HepG2 (cell line): Measurements from ENCODE around the gene LURAP1L. TPM values are rescaled to one million over a fixed set of nuclear protein-coding genes. Genes with fewer than 3 reads are reported as not detected.

Source experiments
- ATAC-seq: fragments of 200-7000 bp; cut with Tn5 transposase; 3 replicates; pipeline ENCODE4 v1.9.1; 2020; ENCODE audit warnings: mild to moderate bottlenecking, moderate library complexity
- BruUV-seq: library from RNA; stranded (reverse); fragments of 400-500 nt; replicated peaks from 2 replicates; lab custom pipeline; 2021; lab: Mats Ljungman, UMichigan
- CTCF ChIA-PET: fragments of 300-600 bp; formaldehyde crosslinking; extraction: SDS; loops from one replicate; lab custom pipeline; 2021; ENCODE audit warnings: low total read pairs, inconsistent platforms, low intra/inter-chr PET ratio; lab: Yijun Ruan, JAX
- POLR2A ChIA-PET: fragments of 350-600 bp; sonication (Branson Sonifier 250); formaldehyde crosslinking; loops from one replicate; lab custom pipeline; 2020; ENCODE audit warnings: antibody characterized with exemption, inconsistent platforms; lab: Yijun Ruan, JAX
- DNase-seq: peaks from one replicate; pipeline ENCODE4 v3.0.0-alpha.2; 2015; ENCODE audit warnings: low spot score
- FAIRE-seq: peaks from 3 replicates; lab custom pipeline; 2011; peaks lifted over from hg19 to GRCh38; lab: Jason Lieb, UNC
- H2AFZ ChIP-seq: one replicate; pipeline ENCODE4 v1.6.1; 2011; ENCODE audit warnings: low read length, inconsistent platforms
- H3K27ac ChIP-seq: fragments of 300-600 bp; 3 replicates; pipeline ENCODE4 v1.8.0; 2011; ENCODE audit warnings: mixed run types, mild to moderate bottlenecking, mixed read lengths, low read length, inconsistent platforms; ENCODE audit not compliant: insufficient read depth; ENCODE audit errors: extremely low read length
- H3K27me3 ChIP-seq, 2 experiments: fragments of 200-600 bp in 1 of 2; 2 replicates in 1 of 2; 3 replicates in 1 of 2; pipeline versions ENCODE4 v1.6.0 to v1.8.0; 2011; ENCODE audit warnings: low read length in 2 of 2, mild to moderate bottlenecking in 2 of 2, moderate library complexity in 2 of 2, inconsistent platforms in 1 of 2; ENCODE audit not compliant: insufficient read depth in 2 of 2, control insufficient read depth in 1 of 2
- H3K36me3 ChIP-seq, 2 experiments: fragments of 200-600 bp in 1 of 2; replicated peaks in 1 of 2; 2 replicates in 1 of 2; 3 replicates in 1 of 2; pipeline versions ENCODE4 v1.5.1 to v1.8.0; 2011; ENCODE audit warnings: low read length in 2 of 2, inconsistent platforms in 1 of 2; ENCODE audit not compliant: insufficient read depth in 2 of 2, control insufficient read depth in 1 of 2
- H3K4me1 ChIP-seq: 2 replicates; pipeline ENCODE4 v1.5.1; 2012; ENCODE audit warnings: low read length, inconsistent platforms; ENCODE audit not compliant: insufficient read depth
- H3K4me2 ChIP-seq: 2 replicates; pipeline ENCODE4 v1.6.0; 2011; ENCODE audit warnings: low read depth, low read length, inconsistent platforms
- H3K4me3 ChIP-seq, 3 experiments: fragments of 200-600 bp in 1 of 3; sonication (generic), shearing (Covaris generic) in 1 of 3; replicated peaks in 1 of 3; 2 replicates each; pipeline ENCODE4 v1.5.1; 2011 to 2016; ENCODE audit warnings: low read length in 3 of 3, inconsistent platforms in 2 of 3, low read depth in 2 of 3, mild to moderate bottlenecking in 2 of 3, control low read depth in 1 of 3, mixed read lengths in 1 of 3; ENCODE audit not compliant: insufficient read depth in 1 of 3
- H3K79me2 ChIP-seq: one replicate; pipeline ENCODE4 v1.6.1; 2011; ENCODE audit warnings: low read length, inconsistent platforms; ENCODE audit not compliant: insufficient read depth
- H3K9ac ChIP-seq: 2 replicates; pipeline ENCODE4 v1.6.0; 2011; ENCODE audit warnings: mild to moderate bottlenecking, low read depth, low read length, inconsistent platforms; ENCODE audit not compliant: insufficient read depth
- H3K9me3 ChIP-seq: 2 replicates; pipeline ENCODE4 v1.5.1; 2012; ENCODE audit warnings: mild to moderate bottlenecking, low read length
- H4K20me1 ChIP-seq: 2 replicates; pipeline ENCODE4 v1.6.0; 2011; ENCODE audit warnings: inconsistent platforms, mild to moderate bottlenecking, low read length, moderate library complexity; ENCODE audit not compliant: insufficient read depth
- FOXM1 ChIP-seq: sonication (generic); formaldehyde crosslinking; IDR thresholded peaks from 2 replicates; pipeline ENCODE4 v1.5.0; 2020; ENCODE audit warnings: missing genetic modification reagents
- HNRNPLL ChIP-seq: fragments of 200-400 bp; formaldehyde crosslinking; IDR thresholded peaks from 2 replicates; pipeline ENCODE4 v1.6.1; 2017; ENCODE audit warnings: mild to moderate bottlenecking, low read depth, low read length; ENCODE audit not compliant: poor library complexity, severe bottlenecking
- ISX ChIP-seq: sonication (generic); formaldehyde crosslinking; conservative IDR thresholded peaks from 2 replicates; pipeline ENCODE4 v1.5.0; 2020; ENCODE audit warnings: missing genetic modification reagents
- JUNB ChIP-seq: sonication (generic); formaldehyde crosslinking; IDR thresholded peaks from 2 replicates; pipeline ENCODE4 v1.8.0; 2022; ENCODE audit warnings: missing genetic modification reagents, mild to moderate bottlenecking, borderline replicate concordance
- KDM1A ChIP-seq: IDR thresholded peaks from 2 replicates; pipeline ENCODE4 v1.6.1; 2016; ENCODE audit warnings: missing compliant biosample characterization
- KLF11 ChIP-seq: IDR thresholded peaks from 2 replicates; pipeline ENCODE4 v1.6.1; 2016; ENCODE audit warnings: missing compliant biosample characterization
- MEIS2 ChIP-seq: sonication (generic); formaldehyde crosslinking; IDR thresholded peaks from 2 replicates; pipeline ENCODE4 v1.9.0; 2021; ENCODE audit warnings: mild to moderate bottlenecking, missing genetic modification reagents
- NFATC3 ChIP-seq: sonication (generic); formaldehyde crosslinking; IDR thresholded peaks from 2 replicates; pipeline ENCODE4 v1.5.1; 2020; ENCODE audit warnings: mild to moderate bottlenecking, missing genetic modification reagents
- PPARG ChIP-seq: conservative IDR thresholded peaks from 2 replicates; pipeline ENCODE4 v1.6.1; 2016; ENCODE audit warnings: missing biosample characterization, missing genetic modification reagents
- RFXAP ChIP-seq: sonication (generic); formaldehyde crosslinking; IDR thresholded peaks from 2 replicates; pipeline ENCODE4 v1.4.0; 2020; ENCODE audit warnings: missing genetic modification reagents, borderline replicate concordance
- SMAD3 ChIP-seq: sonication (generic); formaldehyde crosslinking; IDR thresholded peaks from 2 replicates; pipeline ENCODE4 v1.4.0; 2020; ENCODE audit warnings: missing genetic modification reagents
- SMARCC2 ChIP-seq: fragments of 450-650 bp; IDR thresholded peaks from 2 replicates; pipeline ENCODE4 v1.6.1; 2017; ENCODE audit warnings: antibody characterized with exemption, mild to moderate bottlenecking
- ZNF292 ChIP-seq: sonication (generic); formaldehyde crosslinking; IDR thresholded peaks from 2 replicates; pipeline ENCODE4 v1.8.1; 2022; ENCODE audit warnings: mild to moderate bottlenecking, low read depth, missing genetic modification reagents, borderline replicate concordance
- ZNF781 ChIP-seq: sonication (generic); formaldehyde crosslinking; IDR thresholded peaks from 2 replicates; pipeline ENCODE4 v1.5.1; 2020; ENCODE audit warnings: borderline replicate concordance, mild to moderate bottlenecking, missing genetic modification reagents; ENCODE audit errors: not compliant biosample characterization
- WGBS: methylation state at CpG from one replicate; pipeline ENCODE4 v1.1.6; 2017; ENCODE audit warnings: low lambda C conversion rate; 5-methylcytosine and 5-hydroxymethylcytosine counted together
- in situ Hi-C: cut with HindIII; loops from 2 replicates; pipeline ENCODE4 v1.10.0; 2017; ENCODE audit warnings: low pct_unique_long_range_greater_than_20kb; ENCODE audit not compliant: extremely low pct_ligation_motif_present
- intact Hi-C: fragments of 100-400 bp; cut with micrococcal nuclease; formaldehyde crosslinking; loops from one replicate; pipeline ENCODE4 v1.10.0; 2022; ENCODE audit not compliant: unreplicated experiment
- polyA plus RNA-seq, 8 experiments: library from polyadenylated mRNA; depleted of rRNA in 3 of 8; stranded (reverse) in 7 of 8; unstranded in 1 of 8; fragments of >200 nt; fragmentation: Illumina TruSeq in 4 of 8; extraction: Trizol in 4 of 8; gene quantifications; 2 replicates each; pipeline versions ENCODE4 v1.2.1 to v1.2.3, GENCODE V29; 2011 to 2016; ENCODE audit warnings: low read depth in 4 of 8, missing spikeins in 1 of 8, mixed read lengths in 1 of 8; ENCODE audit not compliant: insufficient read depth in 1 of 8
- total RNA-seq, 5 experiments: library from RNA; depleted of rRNA; stranded (reverse); fragments of >200 nt; fragmentation: Illumina TruSeq; extraction: Trizol; gene quantifications; 2 replicates each; pipeline ENCODE4 v1.2.3, GENCODE V29; 2016; ENCODE audit warnings: low read depth in 1 of 5
- TF ChIP-seq, protein P1 (sequence below): IDR thresholded peaks from 2 replicates; pipeline ENCODE4 v1.6.1; 2018; ENCODE audit warnings: missing genetic modification reagents
- TF ChIP-seq, protein P2 (sequence below), 2 experiments: fragments of 450-650 bp in 1 of 2; sonication (generic) in 1 of 2; formaldehyde crosslinking in 1 of 2; IDR thresholded peaks; 2 replicates each; pipeline versions ENCODE4 v1.6.1 to v1.8.0; 2016 to 2022; ENCODE audit warnings: antibody characterized with exemption in 1 of 2, mild to moderate bottlenecking in 1 of 2, missing genetic modification reagents in 1 of 2

Gene LURAP1L
- total and polyA plus RNA-seq, 2 of the 13 experiments (the other 11 are each of a cell fraction or from before 2014, with no cell fraction given) = 6.7 to 16.6 TPM

DNA sequence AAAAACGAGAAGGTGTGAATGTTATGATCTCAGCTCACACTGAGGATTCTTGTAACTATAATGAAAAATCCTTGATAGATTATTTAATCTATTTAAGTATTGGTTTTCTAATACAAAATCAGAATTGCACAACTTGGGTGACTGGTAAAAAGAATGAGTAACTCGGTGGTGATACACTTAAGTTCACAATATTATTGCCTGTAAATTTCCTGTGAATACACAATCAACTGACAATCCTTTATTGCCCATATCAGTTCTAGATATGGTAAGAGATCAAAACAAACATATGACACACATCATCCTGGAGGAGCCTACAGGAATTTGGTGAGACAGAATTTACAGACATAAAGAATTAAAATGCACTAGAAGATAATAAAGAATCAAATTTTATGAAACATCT, 14.1 kb upstream of the LURAP1L start:
- no peak overlapping the region for H3K4me3 ChIP-seq
- H3K9ac ChIP-seq = no peak overlapping the region
- H3K9me3 ChIP-seq = no peaks in the 10 kb centered on the region
- H4K20me1 ChIP-seq = no peaks in the 10 kb centered on the region
- 7% methylated on average over 2 of the region's 2 CpGs for WGBS
- no peak for TF ChIP-seq JUNB (CRISPR knock-in tag)
- TF ChIP-seq, protein P1, sequence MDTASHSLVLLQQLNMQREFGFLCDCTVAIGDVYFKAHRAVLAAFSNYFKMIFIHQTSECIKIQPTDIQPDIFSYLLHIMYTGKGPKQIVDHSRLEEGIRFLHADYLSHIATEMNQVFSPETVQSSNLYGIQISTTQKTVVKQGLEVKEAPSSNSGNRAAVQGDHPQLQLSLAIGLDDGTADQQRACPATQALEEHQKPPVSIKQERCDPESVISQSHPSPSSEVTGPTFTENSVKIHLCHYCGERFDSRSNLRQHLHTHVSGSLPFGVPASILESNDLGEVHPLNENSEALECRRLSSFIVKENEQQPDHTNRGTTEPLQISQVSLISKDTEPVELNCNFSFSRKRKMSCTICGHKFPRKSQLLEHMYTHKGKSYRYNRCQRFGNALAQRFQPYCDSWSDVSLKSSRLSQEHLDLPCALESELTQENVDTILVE = no peak
- TF ChIP-seq KLF11 = no peak
- no peak for TF ChIP-seq SMAD3 (CRISPR knock-in tag)
- no peak for TF ChIP-seq ISX
- no peak for TF ChIP-seq ZNF292 (CRISPR knock-in tag)
- no peak for TF ChIP-seq KDM1A (CRISPR knock-in tag)
- TF ChIP-seq FOXM1 (CRISPR knock-in tag) = no peak
- TF ChIP-seq, protein P2, sequence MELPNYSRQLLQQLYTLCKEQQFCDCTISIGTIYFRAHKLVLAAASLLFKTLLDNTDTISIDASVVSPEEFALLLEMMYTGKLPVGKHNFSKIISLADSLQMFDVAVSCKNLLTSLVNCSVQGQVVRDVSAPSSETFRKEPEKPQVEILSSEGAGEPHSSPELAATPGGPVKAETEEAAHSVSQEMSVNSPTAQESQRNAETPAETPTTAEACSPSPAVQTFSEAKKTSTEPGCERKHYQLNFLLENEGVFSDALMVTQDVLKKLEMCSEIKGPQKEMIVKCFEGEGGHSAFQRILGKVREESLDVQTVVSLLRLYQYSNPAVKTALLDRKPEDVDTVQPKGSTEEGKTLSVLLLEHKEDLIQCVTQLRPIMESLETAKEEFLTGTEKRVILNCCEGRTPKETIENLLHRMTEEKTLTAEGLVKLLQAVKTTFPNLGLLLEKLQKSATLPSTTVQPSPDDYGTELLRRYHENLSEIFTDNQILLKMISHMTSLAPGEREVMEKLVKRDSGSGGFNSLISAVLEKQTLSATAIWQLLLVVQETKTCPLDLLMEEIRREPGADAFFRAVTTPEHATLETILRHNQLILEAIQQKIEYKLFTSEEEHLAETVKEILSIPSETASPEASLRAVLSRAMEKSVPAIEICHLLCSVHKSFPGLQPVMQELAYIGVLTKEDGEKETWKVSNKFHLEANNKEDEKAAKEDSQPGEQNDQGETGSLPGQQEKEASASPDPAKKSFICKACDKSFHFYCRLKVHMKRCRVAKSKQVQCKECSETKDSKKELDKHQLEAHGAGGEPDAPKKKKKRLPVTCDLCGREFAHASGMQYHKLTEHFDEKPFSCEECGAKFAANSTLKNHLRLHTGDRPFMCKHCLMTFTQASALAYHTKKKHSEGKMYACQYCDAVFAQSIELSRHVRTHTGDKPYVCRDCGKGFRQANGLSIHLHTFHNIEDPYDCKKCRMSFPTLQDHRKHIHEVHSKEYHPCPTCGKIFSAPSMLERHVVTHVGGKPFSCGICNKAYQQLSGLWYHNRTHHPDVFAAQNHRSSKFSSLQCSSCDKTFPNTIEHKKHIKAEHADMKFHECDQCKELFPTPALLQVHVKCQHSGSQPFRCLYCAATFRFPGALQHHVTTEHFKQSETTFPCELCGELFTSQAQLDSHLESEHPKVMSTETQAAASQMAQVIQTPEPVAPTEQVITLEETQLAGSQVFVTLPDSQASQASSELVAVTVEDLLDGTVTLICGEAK (IDR thresholded peaks at IDR 0.05) = no peak
- TF ChIP-seq, protein P2 (CRISPR knock-in tag; IDR thresholded peaks at IDR 0.05) = no peak
- TF ChIP-seq NFATC3 (CRISPR knock-in tag) = no peak
- no peak for TF ChIP-seq ZNF781 (CRISPR knock-in tag)
- TF ChIP-seq SMARCC2 = no peak
- TF ChIP-seq HNRNPLL = no peak
- TF ChIP-seq PPARG = no peak
- no peak for TF ChIP-seq RFXAP
- TF ChIP-seq MEIS2 (CRISPR knock-in tag) = no peak
- FAIRE-seq = no peak
- no peak for ATAC-seq
- H2AFZ ChIP-seq = no peak overlapping the region
- intact Hi-C loops = no loop called here
- ChIA-PET CTCF (no interaction called here), POLR2A (interaction anchor here (1.8 kb wide), 1 partner anchor 15 kb away, joined by 10 read pairs; no protein-coding TSS in a partner anchor)
- BruUV-seq = no TSS peak
- H3K4me1 ChIP-seq = no peaks in the 10 kb centered on the region
- H3K36me3 ChIP-seq = no peaks in the 10 kb centered on the region
- in situ Hi-C loops = no loop called here
- H3K27me3 ChIP-seq = no peaks in the 10 kb centered on the region
- no peaks in the 10 kb centered on the region for H3K79me2 ChIP-seq
- no peak for DNase-seq
- H3K4me2 ChIP-seq = no peak overlapping the region
- H3K27ac ChIP-seq = no peak overlapping the region
